Stimulated activated CD4-positive, alpha-beta T cell treated with anti-CD3 and anti-CD28 coated beads, Interleukin-4, amount 100 ng/mL, for 1 hour (primary cell): ENCODE results near the gene SH3D19.
"Not testable (repeated sequence)": the region's sequence is repeated elsewhere in the genome, so short reads cannot be mapped to it uniquely, and the experiment has no call there.

ENCODE experiments used
- DNase-seq: peaks from one replicate; pipeline ENCODE4 v3.0.0-alpha.2; 2020

SH3D19 gene

DNA sequence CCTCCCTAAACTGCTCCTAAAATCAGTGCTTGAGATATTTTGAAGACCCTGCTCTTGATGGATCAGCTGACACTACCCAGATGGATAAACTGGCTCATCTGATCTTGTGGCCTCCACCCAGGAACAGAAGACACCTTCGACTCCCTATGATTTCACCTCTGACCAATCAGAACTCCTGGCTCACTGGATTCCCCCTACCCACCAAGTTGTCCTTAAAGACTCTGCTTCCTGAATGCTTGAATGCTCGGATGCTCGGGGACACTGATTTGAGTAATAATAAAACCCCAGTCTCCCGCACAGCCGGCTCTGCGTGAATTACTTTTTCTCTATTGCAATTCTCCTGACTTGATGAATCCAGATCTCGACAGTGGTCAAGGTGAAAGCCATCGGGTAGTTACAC lies 237.9 kb downstream of the SH3D19 start:
- DNase-seq: no peak

DNA sequence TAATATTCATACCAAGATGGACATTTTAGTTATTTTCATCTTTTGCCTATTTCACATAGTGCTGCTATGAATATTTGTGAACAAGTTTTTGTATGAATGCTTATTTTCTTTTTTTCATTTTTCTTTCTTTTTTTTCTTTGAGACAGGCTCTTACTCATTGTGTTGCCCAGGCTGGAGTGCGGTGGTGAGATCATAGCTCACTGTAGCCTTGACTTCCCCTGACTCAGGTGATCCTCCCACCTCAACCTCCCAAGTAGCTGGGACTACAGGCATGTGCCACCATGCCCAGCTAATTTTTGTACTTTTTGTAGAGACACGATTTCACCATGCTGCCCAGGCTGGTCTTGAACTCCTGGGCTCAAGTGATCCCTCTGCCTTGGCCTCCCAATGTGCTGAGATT lies 247.4 kb downstream of the SH3D19 start:
- DNase-seq: not testable (repeated sequence)

- DNase-seq: no peak
Measured at GRCh38 chr4:151074416-151074916, 250.9 kb downstream of the SH3D19 start.
